Mammary epithelial cell (primary cell): ENCODE results near the gene RAB26.

Experiments
- CTCF ChIP-seq, 2 donors: IDR thresholded peaks in 1 of 2; conservative IDR thresholded peaks in 1 of 2; 2 replicates each; pipeline ENCODE4 v1.5.1; 2011 to 2012; ENCODE audit warnings: inconsistent platforms in 2 of 2, low read length in 2 of 2, mild to moderate bottlenecking in 2 of 2, control low read depth in 1 of 2, low read depth in 1 of 2; ENCODE audit not compliant: insufficient read depth in 1 of 2; ENCODE audit errors: extremely low read depth in 1 of 2
- EZH2 ChIP-seq: IDR thresholded peaks from 2 replicates; pipeline ENCODE4 v1.6.1; 2012; ENCODE audit warnings: low read length, inconsistent platforms, borderline replicate concordance

- TF ChIP-seq EZH2 (no peak), CTCF (conservative IDR thresholded peaks at IDR 0.05 in 1 of 2, IDR thresholded peaks at IDR 0.05 in 1 of 2; ENCODE audit: extremely low read depth in 1 of 2, insufficient read depth in 1 of 2, low read depth in 1 of 2, low read length in 2 of 2) (no peak)
Observed at GRCh38 chr16:2180461-2180860, 32.0 kb downstream of the RAB26 start.
